GM19372 (cell line): ENCODE results near the gene DDX41.
A peak's percentile ranks its signal among the peaks of the same experiment; 100 is the strongest.

Experiments
- ATAC-seq: cut with Tn5 transposase; IDR thresholded peaks from one replicate; pipeline ENCODE4 v1.9.1; 2021; ENCODE audit warnings: mild to moderate bottlenecking, low read depth, moderate library complexity; ENCODE audit not compliant: unreplicated experiment

The DDX41 gene

DNA sequence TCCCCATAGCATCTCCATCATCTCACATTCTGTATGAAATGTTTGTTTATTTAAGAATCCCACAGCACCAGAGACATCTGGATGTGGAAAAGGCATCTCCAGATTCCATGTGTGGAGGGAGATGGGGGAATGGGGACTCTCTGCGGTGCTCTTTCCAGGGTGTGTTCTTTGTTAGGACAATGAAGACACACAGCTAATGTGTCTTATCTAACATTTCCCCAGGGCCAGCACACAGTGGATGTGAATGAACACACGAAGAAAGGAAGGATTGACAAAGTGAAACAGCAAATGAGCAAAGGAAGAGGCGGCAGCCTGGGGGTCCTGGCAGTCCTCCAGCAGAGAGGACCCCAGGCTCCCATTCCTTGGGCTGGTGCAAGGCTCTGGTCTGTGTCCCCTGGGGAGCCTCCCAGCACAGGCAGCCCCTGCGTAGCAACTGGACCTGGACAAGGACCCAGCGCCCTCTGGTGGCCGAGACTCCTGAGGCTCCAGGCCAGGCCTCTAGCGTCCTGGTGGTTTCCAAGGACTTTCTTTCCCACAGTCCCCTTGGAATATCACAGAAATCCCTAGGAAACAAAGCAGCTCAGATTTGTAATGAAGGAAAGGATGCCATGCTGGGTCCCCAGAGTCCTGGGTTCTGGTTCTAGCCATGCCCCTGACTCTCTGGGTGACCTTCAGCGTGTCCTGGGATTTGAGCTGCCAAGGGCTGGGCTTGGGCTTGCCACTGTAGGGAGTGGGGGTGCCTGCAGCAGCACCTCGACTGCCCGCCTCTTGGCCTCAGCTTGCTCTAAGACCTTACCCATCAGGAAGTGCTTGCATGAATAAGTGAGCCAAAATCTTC, 15.9 kb downstream of the DDX41 start:
- no peak for ATAC-seq

DNA sequence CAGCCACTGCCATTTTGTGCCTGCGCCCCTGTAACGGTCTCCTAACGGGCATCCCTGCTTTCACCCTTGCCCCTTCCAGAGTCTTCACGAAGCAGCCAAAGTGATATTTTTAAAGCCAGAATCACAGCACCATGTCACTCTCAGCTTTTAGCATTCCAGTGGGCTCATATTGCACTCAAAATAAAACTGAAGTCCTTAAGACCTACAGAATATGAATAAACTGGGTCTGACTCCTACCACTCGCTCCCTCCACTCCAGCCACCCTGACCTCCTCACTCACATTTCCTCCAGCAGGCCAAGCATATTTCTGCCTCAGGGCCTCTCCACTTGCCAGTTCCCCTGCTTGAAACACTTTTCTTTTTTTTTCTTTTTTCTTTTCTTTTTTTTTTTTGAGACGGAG, 16.9 kb downstream of the DDX41 start:
- ATAC-seq: no peak

DNA sequence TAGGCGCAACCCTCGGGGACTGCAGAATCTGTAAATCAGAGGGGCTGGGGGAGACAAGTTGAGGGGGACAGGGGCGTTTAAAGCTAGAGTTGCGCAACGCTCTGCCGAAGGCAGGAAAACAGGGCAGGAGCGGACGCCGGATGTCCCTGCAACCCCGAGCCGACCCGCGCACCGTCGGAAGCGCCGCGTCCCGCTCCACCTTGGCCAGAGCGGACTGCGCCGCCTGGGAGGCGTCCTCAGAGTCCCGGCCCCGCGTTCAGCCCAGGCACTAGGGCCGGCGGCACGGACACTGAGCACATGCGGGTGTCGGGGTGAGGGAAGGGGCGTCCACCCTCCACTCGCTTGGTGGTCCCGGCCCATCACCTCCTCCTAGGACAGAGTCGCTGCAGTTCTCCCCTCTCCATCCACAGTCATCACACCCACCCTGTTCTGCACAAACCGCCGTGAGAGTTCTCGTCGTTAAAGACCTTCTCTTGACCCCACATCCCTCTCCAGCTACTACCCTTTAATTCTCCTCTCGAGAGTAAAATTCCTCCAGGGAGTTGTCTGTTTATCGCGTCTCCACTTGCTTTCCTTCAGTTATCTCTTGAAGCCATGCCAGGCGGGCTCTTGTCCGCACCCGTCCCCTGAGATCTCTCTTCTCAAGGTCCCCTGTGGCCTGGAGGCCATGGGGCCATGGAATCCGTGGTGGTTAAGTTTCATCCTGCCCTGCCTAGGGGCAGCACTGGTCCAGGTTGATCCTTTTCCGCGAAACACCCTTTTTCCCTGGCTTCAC, 18.6 kb downstream of the DDX41 start:
- no peak for ATAC-seq

GRCh38 chr5:177497292-177498012, 19.3 kb downstream of the DDX41 start, which contains the start of gene PDLIM7:
Gene PDLIM7, minus strand, starts transcription at chr5:177497604. Its CDS starts 1,092 bp downstream, at chr5:177496512.
- peak; percentile 75 for ATAC-seq

DNA sequence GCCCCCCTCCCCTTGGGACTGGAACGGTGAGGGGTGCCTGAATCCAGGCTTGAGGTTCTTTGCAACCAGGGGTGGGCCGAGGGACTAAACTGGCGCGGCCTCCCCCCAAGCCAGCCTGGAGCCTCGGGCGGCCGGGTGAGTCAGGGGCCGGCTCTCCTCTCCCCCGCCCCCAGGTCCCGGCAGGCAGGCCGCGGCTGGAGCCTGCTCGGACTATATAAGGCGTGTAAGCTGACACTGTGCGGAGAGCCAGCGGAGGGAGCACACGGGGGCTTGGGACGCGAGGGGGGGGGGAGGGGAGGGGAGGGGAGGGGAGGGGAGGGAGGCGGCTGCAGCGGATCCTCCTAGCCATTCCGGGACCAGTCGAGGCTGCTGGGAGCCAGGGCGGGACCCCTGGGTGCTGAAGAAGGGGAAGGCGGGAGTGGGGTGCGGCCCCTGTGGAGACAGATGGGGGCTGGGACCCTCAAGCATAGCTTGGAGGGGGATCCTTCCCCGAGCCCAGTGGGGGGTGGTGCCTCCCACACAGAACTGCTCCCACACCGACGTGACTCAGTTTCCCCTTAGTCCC, 20.0 kb downstream of the DDX41 start:
- ATAC-seq: no peak

DNA sequence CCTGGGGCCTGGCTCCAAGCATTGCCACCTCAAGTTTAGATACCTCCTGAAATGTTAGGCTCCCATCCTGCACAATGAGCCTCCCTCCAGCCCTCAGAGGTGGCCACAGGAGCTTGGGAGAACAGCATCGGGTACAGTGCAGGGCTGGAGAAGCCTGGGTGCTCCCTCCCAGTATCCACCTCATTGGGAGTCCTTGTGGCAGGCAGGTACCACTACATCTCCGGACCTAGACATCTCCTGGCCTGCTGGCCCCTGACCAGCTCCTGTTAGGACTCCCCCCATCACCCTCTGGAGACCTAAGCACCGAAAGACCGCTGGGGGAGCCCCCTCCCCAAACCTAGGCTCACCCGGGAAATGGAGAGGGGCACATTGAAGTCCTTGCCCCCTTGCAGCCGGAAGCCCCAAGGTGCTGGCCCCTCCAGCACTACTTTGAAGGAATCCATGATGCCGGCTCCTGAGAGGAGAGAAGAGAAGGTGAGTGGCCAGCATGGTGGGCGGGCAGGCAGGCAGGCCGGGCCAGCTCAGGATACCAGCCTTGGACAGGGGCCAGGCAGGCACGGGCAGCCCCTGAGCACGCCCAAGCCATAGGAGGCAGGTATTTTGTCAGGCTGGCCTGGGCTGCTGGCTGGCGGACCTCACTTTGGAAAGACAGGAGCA, 20.6 kb downstream of the DDX41 start:
- ATAC-seq: no peak

DNA sequence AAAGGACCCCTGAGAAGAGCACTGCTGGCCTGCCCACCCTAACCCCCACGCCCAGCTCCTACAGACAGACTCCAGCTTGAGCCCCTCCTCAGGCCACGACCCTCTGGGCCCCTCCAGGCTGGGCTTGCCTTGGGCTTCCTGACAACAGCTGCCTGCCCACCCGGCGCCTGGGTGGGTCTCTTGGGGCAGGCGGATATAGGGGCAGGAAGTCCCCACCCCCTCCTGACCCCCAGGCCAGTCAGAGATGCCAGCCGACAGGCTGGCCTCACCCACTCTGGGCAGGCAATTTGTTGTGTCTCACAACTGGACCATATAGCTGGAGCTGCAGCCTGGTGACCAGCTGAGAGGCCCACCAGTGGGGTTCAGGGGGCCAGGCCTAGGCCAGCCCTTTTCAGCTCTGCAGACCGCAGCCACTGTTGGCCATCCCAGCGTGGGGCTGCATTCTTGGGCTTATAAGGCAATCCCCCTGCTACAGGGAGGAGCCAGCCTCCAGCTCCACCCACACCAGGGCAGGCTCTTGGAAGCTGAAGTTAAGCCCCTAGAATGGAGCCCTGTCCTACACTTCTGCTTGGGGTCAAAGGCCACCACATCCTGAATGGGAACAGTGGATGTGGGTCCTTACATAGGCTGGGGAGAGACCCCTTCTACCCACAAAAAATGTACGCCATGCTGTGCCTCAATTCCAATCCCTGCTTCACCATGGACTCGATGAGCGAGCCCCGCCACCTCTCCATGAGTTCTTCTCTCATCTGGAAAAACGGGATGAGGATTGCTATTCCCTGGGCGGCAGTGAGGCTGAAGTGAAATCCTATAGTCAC, 21.3 kb downstream of the DDX41 start:
- ATAC-seq: no peak

DNA sequence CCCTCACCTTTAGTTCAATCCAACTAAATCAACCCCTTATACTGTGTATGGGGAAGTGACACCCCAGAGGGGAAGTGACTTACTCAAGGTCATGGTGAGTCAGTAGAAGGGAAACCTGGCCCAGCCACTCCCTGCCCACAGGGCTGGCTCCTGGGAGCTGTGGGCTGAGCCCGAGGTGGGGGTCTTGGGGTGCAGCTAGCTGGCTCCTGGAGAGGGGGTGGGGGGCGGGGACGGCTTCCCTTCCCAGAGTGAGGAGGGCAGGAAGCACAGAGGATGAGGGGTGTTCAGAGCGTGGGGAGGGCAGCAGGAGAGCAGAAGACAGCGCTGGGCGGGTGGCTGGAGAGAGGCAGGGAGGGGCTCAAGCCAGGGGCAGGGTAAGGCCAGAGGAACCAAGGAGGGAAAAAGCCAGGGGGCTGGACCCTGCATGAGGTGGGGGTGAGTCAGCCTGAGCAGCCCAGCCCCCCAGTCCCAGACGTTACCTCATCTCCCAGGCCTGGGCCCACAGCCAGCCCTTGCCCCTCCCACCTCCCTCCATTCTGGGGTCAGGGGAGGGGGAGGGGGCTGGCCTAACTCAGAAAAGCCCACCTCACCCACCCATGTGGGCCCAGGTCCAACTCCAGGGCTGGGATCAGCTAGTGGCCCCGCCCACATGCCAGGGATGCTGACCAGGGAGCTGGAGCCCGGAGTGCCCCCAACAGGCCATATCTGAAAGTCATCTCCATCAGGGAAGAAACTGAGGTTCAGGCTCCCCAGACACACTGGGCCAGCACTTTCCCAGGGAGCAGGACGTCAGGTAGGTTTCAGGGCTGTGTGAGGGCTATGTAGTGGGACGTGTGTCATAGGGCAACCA, 22.2 kb downstream of the DDX41 start:
- no peak for ATAC-seq

- no peak for ATAC-seq
Observed at GRCh38 chr5:177493795-177494345, 22.9 kb downstream of the DDX41 start.

GRCh38 chr5:177492841-177493240, 23.9 kb downstream of the DDX41 start:
- no peak for ATAC-seq

- ATAC-seq: no peak
Observed at GRCh38 chr5:177491983-177492746, 24.6 kb downstream of the DDX41 start.

DNA sequence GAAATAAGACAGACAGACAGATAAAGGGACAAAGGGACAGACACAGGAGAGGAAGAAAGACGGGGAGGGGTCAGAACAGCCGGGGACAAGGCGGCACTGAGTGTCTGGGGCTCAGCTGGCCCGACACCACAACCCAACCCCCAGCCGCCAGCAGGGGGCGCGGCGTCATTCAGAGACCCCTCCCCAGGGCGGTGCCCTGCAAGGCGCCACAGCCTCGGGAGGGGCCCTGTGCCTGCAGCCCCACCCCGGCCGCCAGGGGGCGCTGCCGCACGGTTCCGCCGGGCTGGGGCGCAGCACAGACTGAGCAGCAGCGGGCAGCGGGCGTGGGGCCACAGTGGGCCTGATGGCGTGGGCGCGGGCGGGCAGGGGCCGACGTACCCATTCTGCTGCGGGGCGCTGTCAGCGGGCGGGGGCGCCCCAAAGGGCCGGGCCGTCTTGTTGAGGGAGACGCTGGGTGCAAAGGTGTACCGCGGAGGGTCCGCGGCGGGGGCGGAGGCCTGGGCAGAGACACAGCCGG, 25.3 kb downstream of the DDX41 start:
- ATAC-seq: no peak

GRCh38 chr5:177490992-177491391, 25.8 kb downstream of the DDX41 start:
- no peak for ATAC-seq

GRCh38 chr5:177490311-177490991, 26.3 kb downstream of the DDX41 start:
- no peak for ATAC-seq

- ATAC-seq: no peak
Observed at GRCh38 chr5:177489119-177489716, 27.5 kb downstream of the DDX41 start.

GRCh38 chr5:177487975-177488374, 28.8 kb downstream of the DDX41 start:
- ATAC-seq: no peak
